Ovary (tissue), 3 donors: ENCODE measurements around the gene TEX19.
A peak's percentile ranks its signal among the peaks of the same experiment; 100 is the strongest.

Experiments
- CTCF ChIP-seq, 3 donors: fragments of 450-650 bp in 2 of 3; fragments of 200-600 bp in 1 of 3; IDR thresholded peaks; one replicate each; pipeline versions ENCODE4 v1.5.1 to v1.8.0; 2016 to 2022; ENCODE audit warnings: antibody characterized with exemption in 3 of 3, mild to moderate bottlenecking in 1 of 3
- POLR2A ChIP-seq: fragments of 450-650 bp; IDR thresholded peaks from one replicate; pipeline ENCODE4 v1.6.1; 2017; ENCODE audit warnings: antibody characterized with exemption, mild to moderate bottlenecking, moderate library complexity
- donor health status: DM: no; HTN: no; CAD: no.

- TF ChIP-seq POLR2A (no peak), CTCF (IDR thresholded peaks at IDR 0.05) (peak; percentile 72 to 93 (median 93))
Measured at GRCh38 chr17:82320956-82321927, 37.8 kb upstream of the TEX19 start.
